Measurements from ENCODE around the gene MYG1.

DNA sequence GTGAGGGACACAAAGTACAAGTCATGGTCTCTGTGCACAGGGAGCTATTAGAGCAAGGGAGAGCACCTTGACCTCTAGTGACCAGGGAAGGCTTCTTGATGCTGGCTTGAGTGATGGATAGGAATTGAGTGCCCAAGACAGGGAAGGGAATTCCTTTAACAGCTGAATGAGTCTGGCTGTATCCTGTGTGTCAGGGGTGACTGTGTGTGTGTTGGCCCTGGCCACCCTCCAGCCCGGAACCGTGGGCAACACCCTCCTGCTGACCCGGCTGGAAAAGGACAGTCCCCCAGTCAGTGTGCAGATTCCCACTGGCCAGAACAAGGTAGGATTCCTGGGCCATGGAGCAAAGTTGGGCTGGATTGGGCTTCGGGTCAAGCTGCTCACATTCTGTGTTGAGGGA lies 9.6 kb upstream of the MYG1 start:
- TF ChIP-seq CTCF (IDR thresholded peaks at IDR 0.05) (no peak), EP300 (IDR thresholded peaks at IDR 0.05) (no peak)
